GM06990 (cell line): ENCODE measurements around the gene TXLNB.
A peak's percentile ranks its signal among the peaks of the same experiment; 100 is the strongest.

ENCODE experiments used
- DNase-seq: peaks from one replicate; pipeline ENCODE4 v3.0.0-alpha.2; 2011; ENCODE audit not compliant: insufficient read length; ENCODE audit errors: extremely low read depth
- H3K27me3 ChIP-seq: replicated peaks from 2 replicates; pipeline ENCODE4 v1.6.0; 2011; ENCODE audit warnings: low read length; ENCODE audit not compliant: control insufficient read depth, insufficient read depth
- H3K36me3 ChIP-seq: 2 replicates; pipeline ENCODE4 v1.5.1; 2011; ENCODE audit warnings: low read length; ENCODE audit not compliant: control insufficient read depth, insufficient read depth
- H3K4me3 ChIP-seq: replicated peaks from 2 replicates; pipeline ENCODE4 v1.5.1; 2011; ENCODE audit warnings: low read depth, mild to moderate bottlenecking, control low read depth, low read length
- TF ChIP-seq, protein P1 (sequence below): IDR thresholded peaks from 2 replicates; pipeline ENCODE4 v1.5.1; 2011; ENCODE audit warnings: low read length, control low read depth, mild to moderate bottlenecking, inconsistent platforms; ENCODE audit not compliant: insufficient read depth, poor library complexity, severe bottlenecking

TXLNB gene

DNA sequence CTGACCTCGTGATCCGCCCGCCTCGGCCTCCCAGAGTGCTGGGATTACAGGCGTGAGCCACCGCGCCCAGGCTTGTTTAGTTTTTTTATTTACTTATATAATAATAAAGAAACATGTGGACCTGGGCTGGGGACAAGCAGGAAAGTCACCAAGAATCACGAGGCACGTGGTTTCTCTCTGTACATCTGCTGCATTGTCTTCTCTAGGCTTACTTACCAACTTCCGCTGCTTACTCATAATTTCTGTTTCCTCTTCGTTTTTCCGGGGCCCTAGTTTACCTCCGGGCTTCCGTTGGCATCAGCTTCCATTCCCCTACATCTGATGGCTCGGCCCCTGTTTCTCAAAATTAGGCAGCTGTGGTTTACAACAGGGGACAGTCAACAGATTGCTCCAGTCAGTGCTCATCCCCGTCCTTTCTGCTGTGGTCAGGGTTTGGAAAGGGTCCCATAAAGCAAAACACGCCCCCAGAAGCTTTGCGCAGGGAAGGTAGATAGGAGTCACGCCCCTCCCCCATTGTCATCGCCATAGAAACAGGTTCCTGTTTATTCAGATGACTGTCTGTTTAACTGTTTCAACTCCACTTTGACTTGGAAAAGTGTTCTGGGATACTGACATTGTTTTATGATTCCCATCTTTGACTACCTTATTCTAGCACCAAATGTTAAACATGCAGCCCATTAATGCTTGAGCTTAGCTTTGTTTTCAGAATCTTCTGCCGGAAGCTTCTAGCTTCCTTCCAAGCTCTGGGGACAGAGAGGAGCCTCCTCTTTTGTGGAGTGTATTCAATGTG lies 31.9 kb upstream of the TXLNB start:
- DNase-seq, result peak; percentile 53
- Histone ChIP-seq H3K4me3 (0 out of 2 replicates have a peak overlapping the region, but pooled peaks have one; percentile 15), H3K36me3 (no peaks in the 10 kb centered on the region), H3K27me3 (no peaks in the 10 kb centered on the region)
- TF ChIP-seq, protein P1, sequence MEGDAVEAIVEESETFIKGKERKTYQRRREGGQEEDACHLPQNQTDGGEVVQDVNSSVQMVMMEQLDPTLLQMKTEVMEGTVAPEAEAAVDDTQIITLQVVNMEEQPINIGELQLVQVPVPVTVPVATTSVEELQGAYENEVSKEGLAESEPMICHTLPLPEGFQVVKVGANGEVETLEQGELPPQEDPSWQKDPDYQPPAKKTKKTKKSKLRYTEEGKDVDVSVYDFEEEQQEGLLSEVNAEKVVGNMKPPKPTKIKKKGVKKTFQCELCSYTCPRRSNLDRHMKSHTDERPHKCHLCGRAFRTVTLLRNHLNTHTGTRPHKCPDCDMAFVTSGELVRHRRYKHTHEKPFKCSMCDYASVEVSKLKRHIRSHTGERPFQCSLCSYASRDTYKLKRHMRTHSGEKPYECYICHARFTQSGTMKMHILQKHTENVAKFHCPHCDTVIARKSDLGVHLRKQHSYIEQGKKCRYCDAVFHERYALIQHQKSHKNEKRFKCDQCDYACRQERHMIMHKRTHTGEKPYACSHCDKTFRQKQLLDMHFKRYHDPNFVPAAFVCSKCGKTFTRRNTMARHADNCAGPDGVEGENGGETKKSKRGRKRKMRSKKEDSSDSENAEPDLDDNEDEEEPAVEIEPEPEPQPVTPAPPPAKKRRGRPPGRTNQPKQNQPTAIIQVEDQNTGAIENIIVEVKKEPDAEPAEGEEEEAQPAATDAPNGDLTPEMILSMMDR, result no peak

DNA sequence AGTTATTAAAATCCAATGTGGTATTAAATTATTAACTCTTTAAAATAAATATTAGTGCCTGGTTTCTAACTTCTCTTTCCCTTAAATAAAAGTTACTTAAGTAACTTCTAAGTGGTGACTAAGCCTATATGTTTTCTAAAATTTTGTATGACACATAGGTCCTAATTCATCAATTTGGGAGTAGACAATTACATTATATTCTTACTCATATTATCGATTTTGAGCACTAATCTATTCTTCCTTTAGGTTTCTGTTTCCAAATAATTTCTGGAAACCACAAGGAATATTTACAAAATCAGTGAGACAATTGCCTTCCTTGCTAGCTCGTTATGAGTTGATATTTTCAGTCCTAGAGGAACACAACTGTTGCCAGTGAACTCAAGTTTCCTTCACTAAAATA lies 28.3 kb upstream of the TXLNB start:
- Histone ChIP-seq H3K4me3 (no peak overlapping the region), H3K27me3 (no peaks in the 10 kb centered on the region), H3K36me3 (no peaks in the 10 kb centered on the region)
- DNase-seq, result no peak
- TF ChIP-seq, protein P1, result no peak

GRCh38 chr6:139316622-139317317 lies 25.0 kb upstream of the TXLNB start:
- H3K27me3 ChIP-seq, result no peaks in the 10 kb centered on the region
- no peak for DNase-seq
- H3K36me3 ChIP-seq, result no peaks in the 10 kb centered on the region
- no peak overlapping the region for H3K4me3 ChIP-seq
- TF ChIP-seq, protein P1, result no peak

DNA sequence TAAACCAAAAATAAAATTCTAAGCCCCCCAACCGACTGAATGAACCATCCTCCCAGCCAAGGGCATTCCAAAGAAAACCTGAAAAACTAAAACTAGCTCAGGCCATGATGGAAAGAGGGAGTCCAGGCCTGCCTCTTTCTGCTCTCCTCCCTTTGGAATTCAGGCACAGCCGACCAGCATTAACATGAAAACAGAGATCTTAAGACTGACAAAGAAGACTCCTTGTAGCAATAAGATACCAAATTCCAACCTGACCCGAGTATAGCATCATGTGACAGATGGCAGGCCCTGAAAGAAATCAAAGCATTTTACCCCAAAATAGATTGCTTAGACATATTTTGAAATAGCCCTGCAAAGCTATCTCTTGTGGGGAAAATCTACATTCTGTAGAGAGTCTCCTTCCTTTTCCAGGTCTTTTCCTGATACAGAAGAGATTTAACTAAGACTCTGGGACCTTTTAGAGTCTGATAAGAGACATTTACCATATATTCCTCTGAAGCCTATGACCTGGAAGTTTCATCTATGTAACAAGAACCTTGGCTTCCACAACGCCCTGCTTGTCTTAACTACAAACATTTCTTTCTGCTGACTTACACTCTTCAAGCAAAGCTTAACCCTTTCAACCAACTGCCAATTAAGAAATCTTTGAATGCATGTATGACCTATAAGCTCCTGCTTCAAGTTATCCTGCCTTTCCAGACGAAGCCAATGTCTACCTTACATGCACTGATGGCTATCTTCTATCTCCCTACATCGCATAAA lies 22.2 kb upstream of the TXLNB start:
- H3K36me3 ChIP-seq, result no peaks in the 10 kb centered on the region
- H3K27me3 ChIP-seq, result no peaks in the 10 kb centered on the region
- no peak for DNase-seq
- H3K4me3 ChIP-seq, result no peak overlapping the region
- TF ChIP-seq, protein P1, result no peak

- TF ChIP-seq, protein P1, result no peak
- DNase-seq, result no peak
- H3K36me3 ChIP-seq, result no peaks in the 10 kb centered on the region
- H3K4me3 ChIP-seq, result no peak overlapping the region
- H3K27me3 ChIP-seq, result no peaks in the 10 kb centered on the region
Observed at GRCh38 chr6:139313229-139313628, 21.4 kb upstream of the TXLNB start.
